Astrocyte of the hippocampus (primary cell): Measurements from ENCODE around the gene ATP2B1.

ENCODE experiments used
- DNase-seq: peaks from one replicate; pipeline ENCODE4 v3.0.0; 2011; ENCODE audit warnings: low read depth, low spot score

ATP2B1 gene

DNA sequence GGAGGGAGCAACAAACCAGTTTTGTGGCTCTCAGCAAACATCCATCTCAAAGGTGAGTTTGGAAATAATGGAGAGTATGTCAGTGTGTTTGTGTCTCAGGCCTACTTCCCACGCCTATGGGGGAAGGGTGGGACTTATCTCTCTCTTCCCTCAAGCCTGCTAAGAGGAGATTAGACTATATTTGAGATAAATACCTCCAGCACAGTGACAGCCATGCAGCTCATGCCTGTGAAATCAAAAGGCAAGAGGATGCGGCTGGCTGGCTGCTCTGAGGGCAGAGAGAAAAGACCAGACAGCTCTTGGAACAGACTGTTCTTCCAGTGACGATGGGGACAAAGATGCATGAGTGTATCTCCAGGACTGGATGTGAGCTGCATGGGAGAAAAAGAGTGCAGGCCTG is 168.1 kb downstream of the ATP2B1 start:
- DNase-seq: no peak

- DNase-seq: no peak
These were observed 169.0 kb downstream of the ATP2B1 start for GRCh38 chr12:89539426-89540223.

DNA sequence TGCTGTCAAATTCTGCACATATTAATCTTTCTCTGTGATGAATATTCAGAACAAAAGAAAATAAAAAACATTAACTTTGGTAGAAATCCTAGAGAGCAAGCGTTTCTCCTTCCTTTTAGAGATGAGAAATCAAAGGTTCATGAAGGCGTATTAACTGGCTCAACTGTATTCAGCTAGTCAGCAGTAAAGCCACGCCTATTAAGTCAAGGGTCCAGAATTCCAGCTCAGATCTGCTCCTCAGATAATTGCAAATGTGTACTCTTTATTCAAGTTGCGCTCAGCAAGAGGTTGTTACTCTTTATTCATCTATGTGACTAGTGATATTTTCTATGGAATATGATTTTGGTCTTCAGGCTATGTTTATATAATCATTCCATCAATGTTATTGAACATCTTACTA is 169.7 kb downstream of the ATP2B1 start:
- DNase-seq: no peak
